Thymus (tissue), 11 donors: ENCODE measurements around the gene UTP11. TPM values are rescaled to one million over a fixed set of nuclear protein-coding genes. Genes with fewer than 3 reads are reported as not detected.
A peak's percentile ranks its signal among the peaks of the same experiment; 100 is the strongest.

ENCODE experiments used
- DNase-seq, 9 donors: peaks; one replicate each; pipeline ENCODE4 v3.0.0-alpha.2; 2013; ENCODE audit warnings: low spot score in 9 of 9, low read depth in 6 of 9, missing footprints in 1 of 9
- H3K27ac ChIP-seq, 2 donors: one replicate each; pipeline ENCODE4 v1.5.1; 2013; ENCODE audit warnings: control low read depth in 1 of 2, low read depth in 1 of 2, low read length in 1 of 2, mild to moderate bottlenecking in 1 of 2, moderate library complexity in 1 of 2
- H3K27me3 ChIP-seq, 2 donors: one replicate each; pipeline ENCODE4 v1.5.1; 2013; ENCODE audit warnings: low read length in 1 of 2; ENCODE audit not compliant: control insufficient read depth in 2 of 2, insufficient read depth in 1 of 2
- H3K36me3 ChIP-seq, 2 donors: one replicate each; pipeline ENCODE4 v1.5.1; 2013; ENCODE audit warnings: low read length in 1 of 2, mild to moderate bottlenecking in 1 of 2, moderate library complexity in 1 of 2; ENCODE audit not compliant: control insufficient read depth in 2 of 2, insufficient read depth in 2 of 2
- H3K4me1 ChIP-seq, 2 donors: one replicate each; pipeline ENCODE4 v1.5.1; 2013; ENCODE audit warnings: low read length in 2 of 2; ENCODE audit not compliant: control insufficient read depth in 2 of 2, insufficient read depth in 2 of 2
- H3K4me3 ChIP-seq, 2 donors: one replicate each; pipeline ENCODE4 v1.5.1; 2013; ENCODE audit warnings: low read length in 2 of 2, control low read depth in 1 of 2, mild to moderate bottlenecking in 1 of 2
- H3K9me3 ChIP-seq, 2 donors: one replicate each; pipeline ENCODE4 v1.5.1; 2013; ENCODE audit warnings: low read length in 1 of 2, mild to moderate bottlenecking in 1 of 2; ENCODE audit not compliant: control insufficient read depth in 2 of 2, insufficient read depth in 1 of 2
- WGBS: extraction: QIAGEN DNeasy Blood & Tissue Kit; methylation state at CpG from one replicate; pipeline ENCODE4 v1.1.7; 2013; 5-methylcytosine and 5-hydroxymethylcytosine counted together
- polyA plus RNA-seq: library from polyadenylated mRNA; stranded (reverse); fragments of 200-250 nt; gene quantifications from one replicate; pipeline ENCODE4 v1.2.3, GENCODE V29; 2013
- total RNA-seq: library from RNA; stranded (reverse); fragments of 120-200 nt; gene quantifications from one replicate; pipeline ENCODE4 v1.2.4, GENCODE V29; 2013
- donor health status: healthy.

Gene UTP11
- total and polyA plus RNA-seq, 2 donors: 30.3 to 36.6 TPM

GRCh38 chr1:38021969-38022368 lies 9.4 kb downstream of the UTP11 start:
- H3K36me3 ChIP-seq: peaks cover 51 to 77% of the 10 kb centered on the region in 2 donors
- H3K4me1 ChIP-seq: no peaks in the 10 kb centered on the region
- WGBS: 97% methylated on average over 5 of the region's 5 CpGs
- no peak overlapping the region for H3K27ac ChIP-seq
- H3K4me3 ChIP-seq: no peak overlapping the region
- no peaks in the 10 kb centered on the region for H3K9me3 ChIP-seq
- DNase-seq: no peak
- no peaks in the 10 kb centered on the region for H3K27me3 ChIP-seq

GRCh38 chr1:38022810-38023209 lies 10.3 kb downstream of the UTP11 start:
- Histone ChIP-seq H3K27me3 (no peaks in the 10 kb centered on the region), H3K36me3 (peaks cover 48 to 68% of the 10 kb centered on the region in 2 donors), H3K4me1 (no peaks in the 10 kb centered on the region), H3K27ac (no peak overlapping the region), H3K4me3 (no peak overlapping the region), H3K9me3 (no peaks in the 10 kb centered on the region)
- WGBS: 96% methylated on average over 3 of the region's 3 CpGs
- no peak for DNase-seq

- WGBS: 97% methylated on average over 2 of the region's 2 CpGs
- Histone ChIP-seq H3K27ac (no peak overlapping the region), H3K36me3 (peaks cover 33 to 45% of the 10 kb centered on the region in 2 donors)
Observed at GRCh38 chr1:38025233-38025632, 12.7 kb downstream of the UTP11 start.

GRCh38 chr1:38025664-38026063 lies 13.1 kb downstream of the UTP11 start:
- Histone ChIP-seq H3K9me3 (no peaks in the 10 kb centered on the region), H3K27me3 (peaks cover 0 to 12% of the 10 kb centered on the region in 2 donors), H3K4me3 (no peak overlapping the region), H3K4me1 (peaks cover 0 to 18% of the 10 kb centered on the region in 2 donors), H3K27ac (no peak overlapping the region), H3K36me3 (peaks cover 32 to 41% of the 10 kb centered on the region in 2 donors)
- WGBS: 96% methylated on average over 6 of the region's 6 CpGs
- no peak for DNase-seq

More at GRCh38 chr1:38025233-38025632, 12.7 kb downstream of the UTP11 start:
- no peak for DNase-seq
- H3K4me1 ChIP-seq: peaks cover 0 to 14% of the 10 kb centered on the region in 2 donors
- H3K9me3 ChIP-seq: no peaks in the 10 kb centered on the region
- peaks cover 0 to 10% of the 10 kb centered on the region in 2 donors for H3K27me3 ChIP-seq
- no peak overlapping the region for H3K4me3 ChIP-seq

GRCh38 chr1:38026592-38027200 lies 14.2 kb downstream of the UTP11 start:
- H3K36me3 ChIP-seq: peaks cover 28 to 35% of the 10 kb centered on the region in 2 donors
- H3K4me1 ChIP-seq: peaks cover 0 to 21% of the 10 kb centered on the region in 2 donors
- WGBS: 87% methylated on average over 8 of the region's 8 CpGs
- no peak overlapping the region for H3K4me3 ChIP-seq
- H3K27ac ChIP-seq: no peak overlapping the region
- H3K27me3 ChIP-seq: peaks cover 0 to 12% of the 10 kb centered on the region in 2 donors
- DNase-seq: no peak
- no peaks in the 10 kb centered on the region for H3K9me3 ChIP-seq

- Histone ChIP-seq H3K36me3 (peaks cover 22 to 28% of the 10 kb centered on the region in 2 donors), H3K27ac (peak overlapping the region in 1 of 2 donors; percentile 24), H3K27me3 (peaks cover 0 to 12% of the 10 kb centered on the region in 2 donors), H3K4me1 (peaks cover 0 to 21% of the 10 kb centered on the region in 2 donors), H3K9me3 (no peaks in the 10 kb centered on the region), H3K4me3 (no peak overlapping the region)
- 91% methylated on average over 19 of the region's 19 CpGs for WGBS
- no peak for DNase-seq
Observed at GRCh38 chr1:38027201-38028104, 14.9 kb downstream of the UTP11 start.

GRCh38 chr1:38028105-38028591 lies 15.6 kb downstream of the UTP11 start:
- no peak for DNase-seq
- 78% methylated on average over 3 of the region's 3 CpGs for WGBS
- no peaks in the 10 kb centered on the region for H3K9me3 ChIP-seq
- peaks cover 15 to 21% of the 10 kb centered on the region in 2 donors for H3K36me3 ChIP-seq
- H3K4me3 ChIP-seq: no peak overlapping the region
- peaks cover 0 to 12% of the 10 kb centered on the region in 2 donors for H3K27me3 ChIP-seq
- H3K4me1 ChIP-seq: peaks cover 0 to 21% of the 10 kb centered on the region in 2 donors
- no peak overlapping the region for H3K27ac ChIP-seq

GRCh38 chr1:38028671-38029070 lies 16.1 kb downstream of the UTP11 start:
- H3K4me3 ChIP-seq: no peak overlapping the region
- no peak for DNase-seq
- H3K9me3 ChIP-seq: no peaks in the 10 kb centered on the region
- no peak overlapping the region for H3K27ac ChIP-seq
- H3K36me3 ChIP-seq: peaks cover 15 to 16% of the 10 kb centered on the region in 2 donors
- 97% methylated on average over 2 of the region's 2 CpGs for WGBS
- peaks cover 0 to 12% of the 10 kb centered on the region in 2 donors for H3K27me3 ChIP-seq
- H3K4me1 ChIP-seq: peaks cover 0 to 21% of the 10 kb centered on the region in 2 donors
